ES-I3 (cell line): ENCODE results near the gene PSTPIP2.
"Not testable (repeated sequence)": the region's sequence is repeated elsewhere in the genome, so short reads cannot be mapped to it uniquely, and the experiment has no call there.

ENCODE experiments used
- H3K36me3 ChIP-seq: 2 replicates; pipeline ENCODE4 v1.6.1; 2013; ENCODE audit warnings: mild to moderate bottlenecking, low read length, control low read depth, moderate library complexity; ENCODE audit not compliant: insufficient read depth
- H3K4me1 ChIP-seq: 2 replicates; pipeline ENCODE4 v1.6.1; 2013; ENCODE audit warnings: mild to moderate bottlenecking, control low read depth, low read length; ENCODE audit not compliant: insufficient read depth
- H3K9ac ChIP-seq: 2 replicates; pipeline ENCODE4 v1.6.1; 2013; ENCODE audit warnings: low read depth, mild to moderate bottlenecking, low read length, moderate library complexity
- H3K9me3 ChIP-seq: 2 replicates; pipeline ENCODE4 v1.6.1; 2013; ENCODE audit warnings: mild to moderate bottlenecking, low read length, moderate library complexity; ENCODE audit not compliant: control insufficient read depth, insufficient read depth

PSTPIP2 gene

DNA sequence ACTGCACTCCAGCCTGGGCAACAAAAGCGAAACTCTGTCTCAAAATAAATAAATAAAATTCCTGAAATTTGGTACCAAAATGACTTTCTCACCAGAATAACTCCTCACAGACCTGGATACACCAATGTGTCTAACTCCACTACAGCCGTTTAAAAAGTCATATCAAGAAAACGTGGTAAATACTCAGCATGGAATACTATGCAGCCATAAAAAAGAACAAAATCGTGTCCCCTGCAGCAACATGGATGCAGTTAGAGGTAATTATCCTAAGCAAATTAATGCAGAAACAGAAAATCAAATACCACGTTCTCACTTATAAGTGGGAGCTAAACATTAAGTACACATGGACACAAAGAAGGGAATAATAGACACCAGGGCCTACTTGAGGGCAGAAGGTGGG lies 107.1 kb downstream of the PSTPIP2 start:
- not testable (repeated sequence) for H3K9me3 ChIP-seq, H3K36me3 ChIP-seq, H3K9ac ChIP-seq, H3K4me1 ChIP-seq

DNA sequence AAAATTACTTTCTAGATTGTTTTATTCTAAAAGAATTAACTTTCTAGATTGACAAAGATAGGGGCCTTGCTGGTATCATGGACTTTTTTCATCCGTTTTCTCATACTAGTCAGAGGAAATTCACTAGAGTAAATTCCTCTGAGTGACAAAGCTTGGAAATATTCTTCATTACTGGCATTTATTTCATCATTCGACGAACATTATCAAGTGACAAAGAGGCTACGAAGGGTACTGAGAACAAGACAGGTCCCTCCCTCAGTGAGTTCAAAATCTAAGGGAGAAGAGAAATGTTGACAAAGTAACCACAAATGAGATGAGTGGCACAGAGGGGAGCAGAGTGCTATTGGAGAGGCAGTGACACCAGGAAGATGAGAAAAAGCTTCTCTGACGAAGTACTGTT lies 109.2 kb downstream of the PSTPIP2 start:
- Histone ChIP-seq H3K36me3 (peaks cover 8% of the 10 kb centered on the region; the same call in 1 of the 2 replicates), H3K4me1 (no peaks in the 10 kb centered on the region), H3K9ac (no peak overlapping the region), H3K9me3 (no peaks in the 10 kb centered on the region)

DNA sequence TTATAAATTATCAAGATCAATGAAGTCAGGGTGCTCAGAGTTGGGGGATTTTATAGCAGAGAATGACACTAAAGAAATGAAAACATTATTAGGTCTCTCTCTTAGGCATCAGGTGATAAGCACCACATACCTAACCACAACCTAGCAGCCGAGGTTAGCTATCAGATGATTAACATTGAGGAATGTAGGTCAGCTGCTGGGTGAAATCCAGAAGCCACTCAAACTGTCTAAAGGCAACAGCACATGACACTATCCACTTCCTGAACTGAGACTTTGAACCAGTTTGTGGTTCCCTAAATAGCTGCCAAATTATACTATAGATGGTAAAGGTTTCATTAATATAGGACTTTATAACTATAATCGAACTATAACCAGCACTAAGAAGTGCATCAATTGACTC lies 109.6 kb downstream of the PSTPIP2 start:
- Histone ChIP-seq H3K9me3 (no peaks in the 10 kb centered on the region), H3K4me1 (no peaks in the 10 kb centered on the region), H3K9ac (no peak overlapping the region), H3K36me3 (peaks cover 8% of the 10 kb centered on the region; the same call in 1 of the 2 replicates)

DNA sequence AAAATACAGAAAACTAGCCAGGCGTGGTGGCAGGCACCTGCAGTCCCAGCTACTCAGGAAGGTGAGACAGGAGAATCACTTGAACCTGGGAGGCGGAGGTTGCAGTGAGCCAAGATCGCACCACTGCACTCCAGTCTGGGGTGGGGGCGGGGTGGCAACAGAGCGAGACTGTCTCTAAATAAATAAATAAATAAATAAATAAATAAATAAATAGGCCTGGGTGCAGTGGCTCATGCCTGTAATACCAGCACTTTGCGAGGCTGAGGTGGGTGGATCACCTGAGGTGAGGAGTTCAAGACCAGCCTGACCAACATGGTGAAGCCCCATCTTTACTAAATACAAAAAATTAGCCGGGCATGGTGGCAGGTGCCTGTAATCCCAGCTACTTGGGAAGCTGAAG lies 112.6 kb downstream of the PSTPIP2 start:
- not testable (repeated sequence) for H3K4me1 ChIP-seq, H3K9me3 ChIP-seq, H3K9ac ChIP-seq, H3K36me3 ChIP-seq

DNA sequence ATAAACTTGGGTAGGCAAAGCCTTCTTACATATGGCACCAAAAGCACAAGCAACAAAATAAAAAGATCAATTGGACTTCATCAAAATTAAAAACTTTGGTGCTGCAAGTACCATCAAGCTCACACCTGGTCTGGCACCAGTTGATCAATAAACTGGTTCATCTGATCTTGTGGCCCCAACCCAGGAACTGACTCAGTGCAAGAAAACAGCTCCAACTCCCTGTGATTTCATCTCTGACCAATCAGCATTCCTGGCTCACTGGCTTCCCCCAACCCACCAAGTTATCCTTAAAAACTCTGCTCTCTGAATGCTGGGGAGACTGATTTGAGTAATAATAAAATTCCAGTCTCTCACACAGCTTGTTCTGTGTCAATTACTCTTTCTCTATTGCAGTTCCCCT lies 113.3 kb downstream of the PSTPIP2 start:
- no peaks in the 10 kb centered on the region for H3K9me3 ChIP-seq
- H3K36me3 ChIP-seq: peaks cover 11% of the 10 kb centered on the region; the same call in 1 of the 2 replicates
- H3K4me1 ChIP-seq: no peaks in the 10 kb centered on the region
- no peak overlapping the region for H3K9ac ChIP-seq

DNA sequence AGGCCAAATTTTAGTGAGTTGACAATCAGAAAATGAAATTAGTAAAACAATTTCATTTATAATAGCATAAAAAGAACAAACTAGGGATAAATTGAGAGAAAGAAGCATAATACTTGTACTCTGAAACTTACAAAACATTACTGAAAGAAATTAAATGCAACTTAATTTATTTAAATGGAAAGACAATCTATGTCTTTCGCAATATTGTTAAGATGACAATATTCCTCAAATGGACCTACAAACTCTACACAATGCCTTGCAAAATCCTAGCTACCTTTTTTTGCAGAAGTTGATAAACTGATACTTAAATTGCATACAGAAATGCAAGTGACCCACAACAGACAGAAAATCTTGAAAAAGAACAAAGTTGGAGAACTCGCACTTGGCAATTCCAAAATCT lies 114.0 kb downstream of the PSTPIP2 start:
- Histone ChIP-seq H3K4me1 (no peaks in the 10 kb centered on the region), H3K9ac (no peak overlapping the region), H3K9me3 (no peaks in the 10 kb centered on the region)

DNA sequence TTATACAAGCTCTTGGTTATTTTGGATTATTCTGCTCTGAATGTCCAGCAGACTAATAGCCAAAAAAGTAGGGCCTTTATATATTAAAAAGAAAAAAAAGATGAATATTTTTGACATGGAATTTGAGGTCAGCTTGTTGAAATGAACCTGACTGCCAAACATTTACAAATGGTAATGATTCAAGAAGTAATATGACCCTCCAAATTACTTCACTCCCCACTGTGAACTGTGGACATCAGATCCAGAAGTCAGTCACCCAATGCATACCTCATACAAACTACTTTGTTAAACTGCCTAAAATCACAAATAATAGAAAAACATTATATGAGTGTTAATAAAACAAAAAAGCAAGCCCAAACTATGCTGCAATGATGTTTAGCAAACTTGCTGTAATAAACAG lies 115.0 kb downstream of the PSTPIP2 start:
- Histone ChIP-seq H3K4me1 (no peaks in the 10 kb centered on the region), H3K9ac (no peak overlapping the region), H3K36me3 (peaks cover 7% of the 10 kb centered on the region; the same call in 1 of the 2 replicates)

More for the DNA sequence above, 114.0 kb downstream of the PSTPIP2 start:
- H3K36me3 ChIP-seq: peaks cover 10% of the 10 kb centered on the region; the same call in 1 of the 2 replicates

DNA sequence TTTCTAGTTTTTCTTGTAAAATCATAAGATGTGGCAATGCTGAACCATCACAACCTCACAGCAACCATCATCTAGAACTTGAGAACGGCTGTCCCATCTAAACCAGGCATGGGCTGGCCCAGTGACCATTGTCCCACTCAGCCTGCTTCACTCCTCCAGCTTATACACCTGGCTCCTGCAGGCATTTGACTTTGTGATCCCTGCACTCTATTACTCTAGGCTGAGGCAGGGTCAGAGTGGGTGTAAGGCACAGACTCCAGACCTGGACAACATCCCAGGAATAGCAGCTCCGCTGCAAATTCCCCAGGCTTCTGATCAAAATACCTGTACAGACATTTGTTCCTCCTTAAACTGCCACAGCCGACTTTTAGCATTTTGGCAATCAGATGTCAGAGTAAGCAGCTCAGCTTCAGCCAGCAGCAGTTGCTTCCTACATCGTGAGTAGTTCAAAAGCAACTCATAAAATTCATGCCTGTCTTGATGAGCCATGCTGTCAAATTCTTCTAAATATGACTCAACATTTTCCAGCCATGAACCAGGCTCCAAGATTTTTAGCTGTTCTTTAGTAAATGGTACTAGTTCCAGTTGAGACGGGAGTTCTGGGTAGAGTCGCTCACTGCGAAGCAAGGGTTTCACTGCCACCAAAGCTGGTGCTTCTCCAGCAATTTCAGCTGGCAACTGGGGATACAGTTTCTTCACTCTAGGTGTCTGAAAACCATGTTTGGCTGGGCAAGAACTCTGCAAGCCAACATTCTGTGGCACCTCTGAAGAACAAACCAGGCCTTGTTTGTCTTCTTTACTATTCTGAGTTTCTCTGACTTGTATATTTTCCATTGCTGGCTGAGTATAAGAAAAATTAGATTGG lies 117.8 kb downstream of the PSTPIP2 start:
- Histone ChIP-seq H3K9me3 (no peaks in the 10 kb centered on the region), H3K36me3 (peaks cover 7% of the 10 kb centered on the region; the same call in 1 of the 2 replicates), H3K9ac (no peak overlapping the region), H3K4me1 (no peaks in the 10 kb centered on the region)

More for the DNA sequence above, 115.0 kb downstream of the PSTPIP2 start:
- no peaks in the 10 kb centered on the region for H3K9me3 ChIP-seq

DNA sequence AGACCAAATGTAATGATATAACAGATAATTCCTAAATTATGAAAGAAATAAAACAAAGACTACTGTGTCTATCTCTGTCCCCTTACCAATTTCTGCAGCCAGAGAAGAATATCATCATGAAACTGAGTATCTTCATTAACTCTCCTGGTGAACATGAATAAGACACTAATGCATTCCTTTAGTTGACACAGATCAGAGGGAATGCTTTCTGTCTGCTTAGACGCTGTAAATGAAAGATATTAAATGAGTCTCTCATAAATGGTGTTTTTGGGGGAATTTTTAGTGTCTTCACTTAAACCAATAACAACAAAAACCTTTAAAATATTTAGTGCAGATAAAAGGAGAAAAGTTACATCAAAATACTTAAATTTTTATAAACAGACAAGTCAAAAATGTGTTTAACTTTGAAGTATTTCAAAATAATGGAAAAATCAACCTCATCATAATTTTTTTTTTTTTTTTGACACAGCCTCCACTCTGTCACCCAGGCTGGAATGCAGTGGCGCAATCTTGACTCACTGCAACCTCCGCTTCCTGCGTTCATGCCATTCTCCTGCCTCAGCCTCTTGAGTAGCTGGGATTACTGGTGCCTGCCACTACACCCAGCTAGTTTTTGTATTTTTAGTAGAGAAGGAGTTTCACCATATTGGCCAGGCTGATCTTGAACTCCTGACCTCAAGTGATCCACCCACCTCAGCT lies 120.9 kb downstream of the PSTPIP2 start:
- H3K9me3 ChIP-seq: no peaks in the 10 kb centered on the region
- no peak overlapping the region for H3K9ac ChIP-seq
- H3K4me1 ChIP-seq: no peaks in the 10 kb centered on the region
- H3K36me3 ChIP-seq: peaks cover 22% of the 10 kb centered on the region

DNA sequence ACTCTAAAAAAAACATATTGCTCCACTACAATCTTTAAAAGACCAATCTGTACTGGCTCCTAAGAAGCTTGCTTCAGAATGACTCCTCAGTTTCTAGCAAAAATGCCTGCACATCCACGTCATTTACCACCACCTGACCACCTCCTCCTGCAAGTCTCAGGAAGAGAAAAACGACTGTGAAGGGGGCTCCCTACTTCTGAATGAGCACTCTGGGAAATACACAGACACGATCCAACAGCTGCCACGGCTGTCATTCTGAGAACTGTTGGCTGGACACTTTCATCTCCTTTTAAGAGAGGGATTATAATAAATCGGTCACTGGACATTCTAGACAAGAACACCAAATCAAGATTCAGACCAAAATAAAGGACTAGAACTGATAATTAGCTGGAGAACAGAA lies 126.4 kb downstream of the PSTPIP2 start:
- Histone ChIP-seq H3K36me3 (peaks cover 32% of the 10 kb centered on the region), H3K9ac (no peak overlapping the region)

DNA sequence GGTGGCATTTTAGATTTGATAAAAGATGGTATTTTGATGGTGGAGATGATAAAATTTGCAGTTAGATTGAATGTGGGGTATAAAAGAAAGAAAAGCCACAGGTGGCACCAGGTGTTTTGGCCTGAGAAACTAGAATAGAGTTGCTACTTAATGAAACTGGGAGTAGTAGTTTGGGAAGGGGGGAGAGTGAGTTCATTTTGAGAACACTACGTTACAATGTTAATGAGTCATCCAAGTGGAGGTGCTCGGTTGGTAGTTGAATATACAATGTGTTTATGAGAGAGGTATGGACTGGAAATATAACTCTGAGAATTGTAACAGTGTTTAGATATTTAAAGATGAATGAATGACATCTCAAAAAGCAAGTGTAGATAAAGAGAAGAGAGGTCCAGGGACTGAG lies 131.3 kb downstream of the PSTPIP2 start:
- no peak overlapping the region for H3K9ac ChIP-seq
- no peaks in the 10 kb centered on the region for H3K4me1 ChIP-seq
- H3K9me3 ChIP-seq: no peaks in the 10 kb centered on the region
- H3K36me3 ChIP-seq: peaks cover 16% of the 10 kb centered on the region

More for the DNA sequence above, 126.4 kb downstream of the PSTPIP2 start:
- Histone ChIP-seq H3K4me1 (no peaks in the 10 kb centered on the region), H3K9me3 (no peaks in the 10 kb centered on the region)

DNA sequence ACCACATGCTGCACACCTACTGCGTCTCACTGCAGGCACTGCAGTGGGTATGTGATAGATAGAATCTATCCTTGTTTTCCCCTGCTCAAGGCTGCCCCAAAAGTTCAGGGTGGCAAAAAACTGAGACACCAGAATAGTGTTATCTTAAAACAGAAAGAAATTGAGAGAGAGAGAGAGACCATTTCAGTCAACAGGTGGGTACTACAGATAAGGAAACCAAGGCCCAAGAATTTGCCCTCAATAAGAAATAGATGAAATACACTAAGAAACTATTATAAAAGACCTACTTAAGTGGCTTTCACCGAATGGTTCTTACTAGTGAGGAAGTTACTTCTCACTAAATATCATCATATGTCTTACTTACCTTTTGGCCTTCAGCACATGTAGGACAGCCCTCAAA lies 132.8 kb downstream of the PSTPIP2 start:
- H3K9me3 ChIP-seq: no peaks in the 10 kb centered on the region
- H3K9ac ChIP-seq: no peak overlapping the region
- peaks cover 14% of the 10 kb centered on the region for H3K36me3 ChIP-seq
- H3K4me1 ChIP-seq: no peaks in the 10 kb centered on the region

DNA sequence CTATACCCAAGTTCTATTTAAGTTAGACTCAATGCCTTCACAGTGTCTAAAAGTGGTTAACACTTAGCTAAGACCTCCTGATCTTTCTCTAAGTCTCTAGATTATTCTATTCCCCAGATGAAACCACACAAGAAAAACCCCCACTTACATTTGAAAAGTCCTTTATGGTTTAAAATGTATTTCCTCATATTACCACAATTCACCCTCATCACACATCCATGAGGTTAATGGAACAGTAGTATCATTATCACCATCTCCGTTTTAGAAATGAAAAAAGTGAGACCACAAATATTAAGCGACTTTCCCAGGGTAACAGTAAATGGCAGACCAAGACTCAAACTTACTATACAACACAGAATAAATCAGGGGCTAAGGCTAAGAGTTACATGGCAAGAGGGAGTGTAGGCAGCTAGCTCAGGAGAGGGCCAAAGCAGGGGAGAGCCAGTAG lies 133.5 kb downstream of the PSTPIP2 start:
- no peaks in the 10 kb centered on the region for H3K9me3 ChIP-seq
- H3K4me1 ChIP-seq: no peaks in the 10 kb centered on the region
- H3K9ac ChIP-seq: no peak overlapping the region
- H3K36me3 ChIP-seq: peaks cover 14% of the 10 kb centered on the region

DNA sequence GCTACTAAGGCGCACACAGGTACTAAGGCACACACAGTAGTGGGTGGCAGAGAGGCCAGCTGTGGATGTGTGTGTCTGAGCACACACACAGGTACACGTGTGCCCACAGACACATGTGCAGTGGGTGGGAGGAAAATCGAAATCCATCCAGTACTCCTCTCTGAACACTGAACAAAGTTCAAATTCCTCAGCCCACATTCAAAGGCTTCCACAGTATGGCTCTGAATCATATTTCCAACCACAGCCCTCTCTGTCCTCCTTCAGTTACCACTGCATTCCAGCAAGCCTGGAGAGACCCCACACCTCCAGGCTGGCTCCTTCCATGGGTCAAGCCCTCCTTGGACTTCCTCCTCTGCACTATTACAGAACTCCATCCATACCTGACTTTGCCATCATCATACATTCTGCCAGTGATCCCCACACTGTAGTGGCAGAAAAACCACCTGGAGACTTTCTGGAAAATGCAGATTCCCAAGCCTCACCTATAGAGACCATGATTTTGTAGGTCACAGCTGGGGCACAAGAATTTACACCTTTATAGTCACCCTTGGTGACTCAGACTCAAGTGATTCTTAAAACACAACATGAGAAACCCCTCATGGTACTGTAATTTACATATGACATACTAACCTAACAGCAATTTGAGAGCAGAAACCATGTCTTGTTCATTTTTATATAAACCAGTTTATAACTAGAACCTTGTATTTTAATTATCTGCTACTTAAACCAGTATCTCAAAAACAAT lies 136.3 kb downstream of the PSTPIP2 start:
- Histone ChIP-seq H3K9me3 (no peaks in the 10 kb centered on the region), H3K9ac (no peak overlapping the region), H3K36me3 (no peaks in the 10 kb centered on the region; the same call in 1 of the 2 replicates), H3K4me1 (no peaks in the 10 kb centered on the region)
